Uterus (tissue), 4 donors: ENCODE measurements around the gene EPB41. TPM values are rescaled to one million over a fixed set of nuclear protein-coding genes. Genes with fewer than 3 reads are reported as not detected.

Source experiments
- DNase-seq, 2 donors: peaks; one replicate each; pipeline ENCODE4 v3.0.0-alpha.2; 2019 to 2020
- H3K27ac ChIP-seq, 2 donors: fragments of 200-600 bp; sonication (generic); 1 replicate in 1 of 2; 2 replicates in 1 of 2; pipeline ENCODE4 v1.5.1; 2016 to 2018
- H3K27me3 ChIP-seq, 2 donors: fragments of 200-600 bp; sonication (generic); one replicate each; pipeline ENCODE4 v1.5.1; 2018 to 2019; ENCODE audit warnings: control low read depth in 1 of 2
- H3K36me3 ChIP-seq, 2 donors: fragments of 200-600 bp; sonication (generic); one replicate each; pipeline ENCODE4 v1.5.1; 2019; ENCODE audit warnings: control low read depth in 1 of 2
- H3K4me1 ChIP-seq, 2 donors: fragments of 200-600 bp; sonication (generic); one replicate each; pipeline ENCODE4 v1.5.1; 2018 to 2019; ENCODE audit warnings: control low read depth in 1 of 2
- H3K4me3 ChIP-seq, 2 donors: fragments of 200-600 bp; sonication (generic); 1 replicate in 1 of 2; 2 replicates in 1 of 2; pipeline ENCODE4 v1.5.1; 2018 to 2019; ENCODE audit warnings: mild to moderate bottlenecking in 1 of 2
- H3K9me3 ChIP-seq, 2 donors: fragments of 200-600 bp; sonication (generic); one replicate each; pipeline ENCODE4 v1.5.1; 2019; ENCODE audit warnings: control low read depth in 1 of 2
- POLR2A ChIP-seq, 2 donors: fragments of 450-650 bp; IDR thresholded peaks; one replicate each; pipeline ENCODE4 v1.6.1; 2016; ENCODE audit warnings: antibody characterized with exemption in 2 of 2, mild to moderate bottlenecking in 1 of 2, moderate library complexity in 1 of 2
- intact Hi-C: fragments of 100-400 bp; cut with DNase I; formaldehyde crosslinking; loops from one replicate; pipeline ENCODE4 v1.15.1; 2023; ENCODE audit warnings: low total_unique reads
- total RNA-seq, 4 donors: library from RNA; depleted of rRNA in 3 of 4; stranded (reverse); fragments of >200 nt in 3 of 4; gene quantifications; one replicate each; pipeline versions ENCODE4 v1.1.0 to v1.2.4, GENCODE V29; 2014 to 2023
- TF ChIP-seq, protein P1 (sequence below), 4 experiments: fragments of 200-600 bp in 2 of 4; fragments of 450-650 bp in 2 of 4; sonication (generic) in 2 of 4; IDR thresholded peaks; one replicate each; pipeline ENCODE4 v1.5.1; 2016 to 2019; ENCODE audit warnings: antibody characterized with exemption in 4 of 4, mild to moderate bottlenecking in 2 of 4, moderate library complexity in 1 of 4
- donor health status: DM: yes; HTN: yes; CAD: no.

The EPB41 gene
- total RNA-seq, 4 donors from 2014 or later: 16.2 to 1,146 (median 45.4) TPM

DNA sequence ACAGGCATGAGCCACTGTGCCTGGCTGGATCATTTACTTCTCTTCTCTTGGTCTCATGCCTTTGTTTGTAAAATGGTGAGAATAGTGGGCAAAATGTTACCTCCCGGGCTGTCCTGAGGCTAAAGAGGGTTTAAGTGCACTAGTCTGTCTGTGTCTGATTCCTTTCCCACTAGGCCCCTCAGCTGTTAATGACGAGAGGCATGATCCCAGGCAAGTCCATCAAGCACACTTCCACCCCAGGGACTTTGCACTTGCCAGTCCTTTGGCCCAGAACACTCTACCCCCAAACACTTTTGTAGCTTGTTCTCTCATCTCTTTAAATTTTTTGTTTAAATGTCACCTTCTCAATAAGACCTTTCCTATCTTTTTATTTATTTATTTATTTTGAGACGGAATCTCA is 13.8 kb upstream of the EPB41 start:
- Histone ChIP-seq H3K4me3 (no peak overlapping the region), H3K36me3 (no peaks in the 10 kb centered on the region), H3K9me3 (no peaks in the 10 kb centered on the region), H3K4me1 (no peaks in the 10 kb centered on the region), H3K27ac (no peak overlapping the region), H3K27me3 (no peaks in the 10 kb centered on the region)
- intact Hi-C loops: no loop called here
- DNase-seq: no peak
- TF ChIP-seq, protein P1, sequence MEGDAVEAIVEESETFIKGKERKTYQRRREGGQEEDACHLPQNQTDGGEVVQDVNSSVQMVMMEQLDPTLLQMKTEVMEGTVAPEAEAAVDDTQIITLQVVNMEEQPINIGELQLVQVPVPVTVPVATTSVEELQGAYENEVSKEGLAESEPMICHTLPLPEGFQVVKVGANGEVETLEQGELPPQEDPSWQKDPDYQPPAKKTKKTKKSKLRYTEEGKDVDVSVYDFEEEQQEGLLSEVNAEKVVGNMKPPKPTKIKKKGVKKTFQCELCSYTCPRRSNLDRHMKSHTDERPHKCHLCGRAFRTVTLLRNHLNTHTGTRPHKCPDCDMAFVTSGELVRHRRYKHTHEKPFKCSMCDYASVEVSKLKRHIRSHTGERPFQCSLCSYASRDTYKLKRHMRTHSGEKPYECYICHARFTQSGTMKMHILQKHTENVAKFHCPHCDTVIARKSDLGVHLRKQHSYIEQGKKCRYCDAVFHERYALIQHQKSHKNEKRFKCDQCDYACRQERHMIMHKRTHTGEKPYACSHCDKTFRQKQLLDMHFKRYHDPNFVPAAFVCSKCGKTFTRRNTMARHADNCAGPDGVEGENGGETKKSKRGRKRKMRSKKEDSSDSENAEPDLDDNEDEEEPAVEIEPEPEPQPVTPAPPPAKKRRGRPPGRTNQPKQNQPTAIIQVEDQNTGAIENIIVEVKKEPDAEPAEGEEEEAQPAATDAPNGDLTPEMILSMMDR (IDR thresholded peaks at IDR 0.05): no peak
- no peak for TF ChIP-seq POLR2A (IDR thresholded peaks at IDR 0.05)

DNA sequence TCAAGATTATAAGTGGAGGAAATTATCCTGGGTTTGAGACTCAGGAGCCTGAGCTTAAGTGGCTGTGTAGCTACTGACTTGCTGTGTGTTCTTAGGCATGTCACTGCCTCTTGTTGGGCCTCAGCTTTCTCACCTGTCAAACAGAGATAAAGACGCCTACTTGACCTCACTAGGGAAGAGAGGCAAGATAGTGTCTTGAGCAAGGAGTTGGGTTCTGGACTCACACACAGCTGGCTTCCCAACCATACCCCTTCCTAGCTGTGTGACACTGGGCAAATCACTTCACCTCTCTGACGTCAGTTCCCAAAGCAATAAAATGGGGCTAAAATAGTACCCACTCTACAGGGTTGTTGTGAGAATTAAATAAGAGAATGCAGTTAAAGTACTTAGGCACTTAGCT is 11.6 kb upstream of the EPB41 start:
- intact Hi-C loops: no loop called here
- Histone ChIP-seq H3K36me3 (no peaks in the 10 kb centered on the region), H3K9me3 (no peaks in the 10 kb centered on the region), H3K27me3 (no peaks in the 10 kb centered on the region), H3K27ac (no peak overlapping the region), H3K4me1 (no peaks in the 10 kb centered on the region), H3K4me3 (no peak overlapping the region)
- TF ChIP-seq, protein P1 (IDR thresholded peaks at IDR 0.05): no peak
- no peak for TF ChIP-seq POLR2A (IDR thresholded peaks at IDR 0.05)
- no peak for DNase-seq

DNA sequence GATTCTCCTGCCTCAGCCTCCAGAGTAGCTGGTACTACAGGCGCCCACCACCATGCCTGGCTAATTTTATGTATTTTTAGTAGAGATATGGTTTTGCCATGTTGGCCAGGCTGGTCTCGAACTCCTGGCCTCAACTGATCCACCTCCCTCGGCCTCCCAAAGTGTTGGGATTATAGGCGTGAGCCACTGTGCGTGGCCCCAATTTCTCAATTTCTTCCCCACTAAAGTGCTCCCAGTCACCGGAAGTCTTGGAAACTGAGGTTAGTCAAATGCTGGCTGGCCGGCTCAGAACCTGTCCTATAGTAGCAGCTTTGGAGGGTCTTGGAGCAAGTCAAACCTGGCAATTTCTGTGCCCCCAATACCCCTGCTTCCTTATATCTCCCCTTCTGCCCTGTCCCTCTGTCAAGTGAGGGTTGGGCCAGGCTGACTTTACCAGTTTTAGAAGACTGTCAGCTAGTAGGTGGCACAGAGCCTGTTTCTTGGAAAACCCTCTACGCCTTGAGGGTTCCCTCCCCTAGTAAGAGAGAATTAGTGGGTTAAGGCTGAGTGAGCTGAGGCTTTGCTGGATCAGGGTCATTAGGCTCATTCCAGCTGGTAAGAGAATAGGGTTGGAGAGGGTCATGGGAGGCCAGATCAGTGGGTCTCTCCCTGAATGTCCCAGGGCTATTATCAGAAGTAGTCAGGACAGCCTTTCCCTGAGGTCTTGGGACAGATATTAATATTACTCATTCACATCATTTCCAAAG is 8.3 kb upstream of the EPB41 start:
- DNase-seq: no peak
- no peak overlapping the region for H3K4me3 ChIP-seq
- H3K4me1 ChIP-seq: no peaks in the 10 kb centered on the region
- no peaks in the 10 kb centered on the region for H3K27me3 ChIP-seq
- H3K36me3 ChIP-seq: no peaks in the 10 kb centered on the region
- H3K27ac ChIP-seq: no peak overlapping the region
- intact Hi-C loops: no loop called here
- TF ChIP-seq, protein P1 (IDR thresholded peaks at IDR 0.05): no peak
- TF ChIP-seq POLR2A (IDR thresholded peaks at IDR 0.05): no peak
- no peaks in the 10 kb centered on the region for H3K9me3 ChIP-seq

DNA sequence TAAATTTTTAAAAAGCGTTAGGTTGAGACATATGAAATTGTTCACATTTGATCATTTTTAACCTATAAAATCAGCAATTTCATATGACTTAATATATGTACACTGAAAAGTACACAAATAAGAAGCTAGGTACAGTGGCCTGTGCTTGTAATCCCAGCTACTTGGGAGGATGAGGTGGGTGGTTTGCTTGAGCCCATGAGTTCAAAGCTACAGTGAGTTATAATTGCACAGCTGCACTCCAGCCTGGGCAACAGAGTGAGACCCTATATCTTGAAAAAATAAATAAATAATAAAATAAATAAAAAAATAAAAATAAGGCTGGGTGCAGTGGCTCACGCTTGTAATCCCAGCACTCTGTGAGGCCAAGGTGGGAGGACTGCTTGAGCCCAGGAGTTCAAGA is 5.2 kb upstream of the EPB41 start:
- Histone ChIP-seq H3K4me3 (no peak overlapping the region), H3K27ac (no peak overlapping the region), H3K9me3 (no peaks in the 10 kb centered on the region), H3K27me3 (no peaks in the 10 kb centered on the region), H3K4me1 (no peaks in the 10 kb centered on the region), H3K36me3 (no peaks in the 10 kb centered on the region)
- DNase-seq: no peak
- intact Hi-C loops: no loop called here
- TF ChIP-seq, protein P1 (IDR thresholded peaks at IDR 0.05): no peak
- no peak for TF ChIP-seq POLR2A (IDR thresholded peaks at IDR 0.05)

DNA sequence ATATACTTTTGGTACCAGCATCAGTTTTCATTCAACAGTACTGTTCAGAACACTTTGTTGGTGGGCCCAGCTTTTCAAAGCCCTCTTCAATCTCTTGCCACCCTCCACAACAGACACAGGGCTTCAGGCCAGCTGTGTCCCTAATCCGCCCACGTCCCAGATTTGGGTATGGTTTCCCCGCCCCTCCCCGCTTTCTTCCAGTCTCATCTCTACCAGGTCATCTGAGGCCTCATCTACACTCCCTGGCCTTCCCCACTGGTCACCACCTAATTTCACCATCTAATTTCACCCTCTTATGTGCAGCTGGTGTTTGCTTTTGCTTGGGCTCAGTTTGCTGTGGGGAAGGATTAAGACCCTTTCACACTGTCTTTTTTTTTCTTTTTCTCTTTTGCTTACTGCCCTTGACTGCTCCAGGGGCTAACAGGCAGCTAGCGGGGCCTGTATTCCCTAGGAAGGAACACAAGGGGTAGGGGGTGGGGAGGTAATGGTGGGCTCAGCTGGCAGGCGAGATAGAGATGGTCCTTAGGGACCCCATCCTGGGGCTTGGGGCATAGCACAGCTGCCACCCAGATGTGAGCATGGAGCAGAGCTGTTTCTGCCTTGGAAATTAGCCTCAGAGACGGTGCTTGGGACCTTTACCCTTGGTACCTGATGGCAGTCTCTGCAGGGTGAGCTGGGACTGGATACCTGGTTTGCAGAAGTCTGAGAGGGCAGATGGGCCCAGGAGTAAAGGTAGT is 3.8 kb upstream of the EPB41 start:
- intact Hi-C loops: no loop called here
- H3K27ac ChIP-seq: no peak overlapping the region
- TF ChIP-seq POLR2A (IDR thresholded peaks at IDR 0.05): no peak
- TF ChIP-seq, protein P1 (IDR thresholded peaks at IDR 0.05): no peak

More for the DNA sequence above, 3.8 kb upstream of the EPB41 start:
- DNase-seq: no peak
- Histone ChIP-seq H3K9me3 (no peaks in the 10 kb centered on the region), H3K4me3 (no peak overlapping the region), H3K27me3 (no peaks in the 10 kb centered on the region), H3K36me3 (no peaks in the 10 kb centered on the region), H3K4me1 (no peaks in the 10 kb centered on the region)
